DLD1 (cell line): ENCODE results near the gene NOS1.

Experiments
- in situ Hi-C: cut with HindIII; loops from 2 replicates; pipeline ENCODE4 v1.10.0; 2017; ENCODE audit warnings: low sequenced_read_pairs

Gene NOS1

DNA sequence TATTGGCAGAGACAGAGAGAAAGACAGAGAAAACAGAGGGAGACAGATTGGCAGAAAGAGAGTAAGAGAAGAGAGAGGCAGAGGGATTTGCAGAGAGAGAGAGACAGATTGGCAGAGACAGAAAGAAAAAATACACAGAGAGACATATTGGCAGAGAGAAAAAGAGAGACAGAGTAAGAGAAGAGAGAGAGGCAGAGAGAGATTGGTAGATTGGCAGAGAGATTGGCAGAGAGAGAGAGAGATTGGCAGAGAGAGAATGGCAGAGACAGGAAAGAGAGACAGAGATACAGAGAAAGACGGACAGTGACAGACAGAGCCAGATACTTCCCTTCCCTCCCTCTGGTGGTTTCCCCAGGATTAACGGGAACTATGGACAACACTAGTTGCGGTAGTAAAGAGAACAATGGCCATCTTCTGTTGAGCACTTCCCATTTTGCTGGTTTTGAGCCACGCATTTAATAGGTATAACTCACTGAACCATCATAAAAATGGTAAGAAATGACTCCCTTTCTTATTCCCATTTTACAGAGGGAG is 2.6 kb upstream of the NOS1 start:
- in situ Hi-C loops: no loop called here

GRCh38 chr12:117363056-117363662 is 1.7 kb upstream of the NOS1 start:
- in situ Hi-C loops: no loop called here

- in situ Hi-C loops: no loop called here
Observed at GRCh38 chr12:117362391-117362790, 965 bp upstream of the NOS1 start.

GRCh38 chr12:117361905-117362304 is 479 bp upstream of the NOS1 start:
- in situ Hi-C loops: no loop called here

- in situ Hi-C loops: no loop called here
Observed at GRCh38 chr12:117360551-117361346, 677 bp downstream of the NOS1 start.

DNA sequence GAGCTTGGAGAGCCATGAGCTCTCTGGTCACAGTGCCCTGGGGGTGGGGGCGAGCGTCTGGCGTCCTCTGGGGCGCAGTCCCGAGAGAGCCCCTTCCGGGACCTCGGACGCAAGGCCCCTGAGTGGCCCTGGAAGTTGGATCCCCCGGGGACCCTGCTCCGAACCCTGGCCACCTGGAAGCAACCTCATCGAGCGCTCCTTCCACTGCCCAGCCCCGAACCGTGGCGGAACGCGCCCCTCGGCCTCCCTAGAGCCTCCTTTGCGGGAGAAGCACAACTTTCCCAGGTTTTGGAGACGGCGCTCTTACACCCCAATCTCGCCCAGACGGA is 1.2 kb downstream of the NOS1 start:
- in situ Hi-C loops: no loop called here

DNA sequence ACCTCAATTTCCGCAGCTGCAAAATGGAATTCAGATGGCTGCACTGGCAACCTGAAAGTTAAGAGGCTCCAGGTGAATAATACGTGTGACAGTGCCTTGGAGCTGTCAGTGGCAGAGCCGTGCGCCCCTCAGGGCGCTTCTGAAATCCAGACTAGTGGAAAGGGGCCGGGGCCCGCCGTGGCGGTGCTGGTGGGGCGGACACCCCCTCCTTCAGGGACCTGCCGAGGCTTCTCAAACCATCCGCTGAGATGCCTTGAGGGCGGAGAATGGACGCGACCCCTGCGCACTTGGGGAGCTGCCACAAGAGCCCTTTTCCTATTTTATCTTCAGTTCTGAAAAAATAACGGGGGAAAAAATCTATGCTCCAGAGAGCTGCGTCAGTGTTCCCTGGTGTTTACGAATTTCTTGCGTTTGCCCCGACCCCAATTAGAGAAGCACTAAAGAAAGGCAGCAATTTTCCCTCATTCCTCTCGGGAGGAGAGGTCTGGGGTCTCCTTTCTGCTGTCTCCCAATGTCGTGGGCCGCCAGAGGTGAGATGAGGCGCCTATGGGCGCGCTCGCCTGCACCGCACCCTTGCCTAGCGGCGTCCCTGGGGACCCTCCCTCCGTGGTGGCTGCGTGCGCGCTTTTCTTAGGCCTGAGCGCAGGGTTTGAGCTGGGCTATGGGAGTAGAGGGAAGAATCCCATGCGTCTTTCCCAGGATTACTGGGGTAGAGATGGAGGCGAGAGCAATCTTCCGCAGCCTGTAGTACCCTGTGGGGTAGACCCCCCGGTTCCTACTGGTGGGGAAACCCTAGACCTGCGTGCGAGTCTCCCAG is 2.2 kb downstream of the NOS1 start:
- in situ Hi-C loops: loop anchor here (10.0 kb wide), 1 partner anchor 476 kb away; no protein-coding TSS in a partner anchor

- in situ Hi-C loops: loop anchor here (10.0 kb wide), 1 partner anchor 479 kb away; no protein-coding TSS in a partner anchor
Observed at GRCh38 chr12:117356048-117356447, 5.4 kb downstream of the NOS1 start.

DNA sequence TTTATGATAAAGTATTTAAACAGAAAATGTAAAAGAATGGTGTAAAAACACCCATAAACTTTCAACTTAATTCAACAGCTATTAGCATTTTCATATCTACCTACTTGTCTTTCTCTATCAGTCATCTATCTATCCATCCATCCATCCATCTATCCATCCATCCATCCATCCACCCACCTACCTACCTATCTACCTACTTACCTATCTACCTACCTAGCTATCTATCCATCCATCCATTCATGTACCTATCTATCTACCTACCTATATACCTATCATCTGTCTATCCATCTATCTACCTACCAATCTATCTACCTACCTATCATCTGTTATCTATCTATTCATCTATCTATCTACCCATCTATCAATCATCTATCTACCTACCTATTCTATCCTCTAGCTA is 8.5 kb downstream of the NOS1 start:
- in situ Hi-C loops: loop anchor here (10.0 kb wide), 1 partner anchor 482 kb away; no protein-coding TSS in a partner anchor

DNA sequence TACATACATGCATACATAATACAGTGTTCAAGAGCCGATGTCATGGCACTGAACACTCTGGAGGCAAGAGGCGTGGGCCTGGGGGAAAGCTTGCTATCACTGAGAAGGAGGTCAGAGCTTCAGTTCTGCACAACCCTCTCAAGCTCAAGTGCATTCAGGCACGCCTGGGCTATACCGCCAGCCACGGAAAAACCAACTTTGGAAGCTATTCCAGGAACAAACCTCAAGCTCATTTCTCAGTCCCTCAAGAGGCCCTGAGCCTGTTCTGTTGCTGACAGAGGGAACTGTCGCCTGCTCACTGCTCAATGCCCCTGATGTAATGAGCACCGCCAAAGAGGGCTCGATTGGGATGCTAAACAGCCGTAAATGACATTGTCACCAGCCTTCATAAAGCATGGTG is 9.2 kb downstream of the NOS1 start:
- in situ Hi-C loops: loop anchor here (10.0 kb wide), 1 partner anchor 483 kb away; no protein-coding TSS in a partner anchor

GRCh38 chr12:117350140-117350539 is 11.3 kb downstream of the NOS1 start:
- in situ Hi-C loops: loop anchor here (10.0 kb wide), 1 partner anchor 485 kb away; no protein-coding TSS in a partner anchor

DNA sequence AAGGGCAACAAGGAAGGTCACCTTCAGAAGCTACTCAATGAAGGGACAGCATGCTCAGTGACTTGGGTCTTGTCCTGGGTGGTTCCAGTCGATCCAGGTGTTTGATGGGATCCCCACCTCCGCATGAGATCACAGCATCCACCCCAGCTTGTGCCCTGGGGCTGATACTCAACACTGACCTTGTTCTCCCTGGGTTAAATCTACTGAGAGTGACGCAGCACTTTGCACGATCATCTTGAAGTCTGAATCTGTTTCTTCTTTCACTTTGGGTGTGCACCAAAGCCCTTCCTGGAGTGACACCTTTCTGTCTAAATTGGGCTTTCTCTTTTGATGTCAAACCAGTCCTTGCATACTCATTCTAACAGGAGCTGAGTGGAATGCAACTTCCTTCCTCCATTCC is 13.8 kb downstream of the NOS1 start:
- in situ Hi-C loops: no loop called here

GRCh38 chr12:117344716-117345115 is 16.7 kb downstream of the NOS1 start:
- in situ Hi-C loops: no loop called here

GRCh38 chr12:117343849-117344248 is 17.6 kb downstream of the NOS1 start:
- in situ Hi-C loops: no loop called here

GRCh38 chr12:117343296-117343695 is 18.1 kb downstream of the NOS1 start:
- in situ Hi-C loops: no loop called here

GRCh38 chr12:117342682-117343081 is 18.7 kb downstream of the NOS1 start:
- in situ Hi-C loops: no loop called here

GRCh38 chr12:117342247-117342646 is 19.2 kb downstream of the NOS1 start:
- in situ Hi-C loops: no loop called here

DNA sequence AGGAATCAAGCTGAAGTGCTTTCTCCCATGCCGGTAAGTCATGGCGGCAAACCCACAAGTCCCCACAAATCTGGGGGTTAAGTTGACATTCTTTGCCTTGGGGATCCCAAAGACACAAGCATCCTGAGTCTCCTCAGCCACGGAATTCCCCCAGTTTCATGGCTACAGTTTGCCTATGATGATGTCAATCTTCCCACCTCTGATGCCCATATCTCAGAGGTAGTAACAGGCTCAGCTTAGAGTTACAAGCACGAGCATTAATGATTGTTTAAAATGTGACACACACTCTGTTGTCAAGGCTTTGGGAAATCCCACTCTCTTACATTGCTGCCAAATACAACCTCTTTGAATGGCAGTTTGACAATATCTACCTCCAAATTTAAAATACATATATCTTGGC is 22.3 kb downstream of the NOS1 start:
- in situ Hi-C loops: no loop called here

DNA sequence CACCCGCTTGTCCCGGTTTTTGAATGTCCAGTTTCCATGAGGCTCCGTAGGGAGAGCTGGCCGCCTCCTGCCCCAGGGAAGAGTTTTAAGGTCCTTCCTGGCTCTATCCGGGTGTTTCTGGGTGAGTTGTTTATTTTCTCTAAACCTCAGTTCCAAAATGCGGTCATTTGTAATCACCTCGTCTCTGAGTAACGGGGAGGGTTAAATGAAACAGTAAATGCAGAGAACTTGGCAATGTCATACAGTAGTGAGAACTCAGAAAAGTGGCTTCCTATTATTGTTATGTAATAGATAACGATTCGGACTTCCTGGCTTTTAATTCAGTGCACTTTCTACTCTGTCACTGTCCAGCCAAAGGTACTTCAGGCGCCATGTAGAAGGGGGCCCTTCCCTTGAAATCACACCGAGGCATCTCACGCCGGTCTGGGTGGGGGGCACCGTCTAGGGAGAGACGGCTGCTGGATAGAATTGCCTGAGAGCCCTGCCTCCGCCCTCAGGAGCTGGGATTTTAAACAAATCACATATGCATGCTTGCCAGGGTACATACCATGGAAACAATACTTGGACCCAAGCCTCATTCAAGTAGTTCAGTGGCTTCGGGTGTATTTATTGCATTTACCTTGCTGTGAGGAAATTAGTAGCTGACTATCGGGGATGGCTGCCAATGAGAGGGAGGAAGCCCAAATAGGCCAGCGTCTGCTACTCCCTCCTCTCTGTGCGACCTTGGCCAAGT is 26.4 kb downstream of the NOS1 start:
- in situ Hi-C loops: no loop called here

DNA sequence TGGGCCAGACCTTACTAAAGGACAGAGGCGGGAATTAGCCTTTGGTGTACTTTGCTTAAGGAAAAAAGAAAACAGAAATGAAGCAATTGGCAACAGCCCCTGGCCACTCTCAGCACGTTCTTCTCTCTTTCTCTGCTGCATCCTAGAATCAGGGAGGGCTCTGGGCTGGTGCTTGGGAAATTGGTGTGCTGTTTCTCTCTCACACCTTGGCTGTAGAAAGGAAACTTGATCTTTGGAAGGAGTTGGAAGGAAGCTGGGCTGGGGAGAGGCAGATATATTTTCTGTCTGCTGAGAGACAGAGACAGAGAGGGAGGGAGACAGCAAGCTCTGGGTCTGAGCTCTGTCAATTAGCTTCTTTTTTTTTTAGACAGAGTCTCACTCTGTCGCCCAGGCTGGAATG is 27.4 kb downstream of the NOS1 start:
- in situ Hi-C loops: no loop called here
